ENCODE results near the gene FHDC1.

Gene FHDC1

GRCh38 chr4:153010146-153010545 lies 74.0 kb downstream of the FHDC1 start:
- FAIRE-seq = no peak

- peak; percentile 49 for FAIRE-seq
Observed at GRCh38 chr4:153013202-153013977, 77.3 kb downstream of the FHDC1 start.

GRCh38 chr4:153014460-153014859 lies 78.3 kb downstream of the FHDC1 start:
- no peak for FAIRE-seq

- no peak for FAIRE-seq
Observed at GRCh38 chr4:153016592-153016991, 80.5 kb downstream of the FHDC1 start.

GRCh38 chr4:153018031-153018430 lies 81.9 kb downstream of the FHDC1 start:
- FAIRE-seq = no peak

GRCh38 chr4:153018684-153019083 lies 82.6 kb downstream of the FHDC1 start:
- FAIRE-seq = no peak

- no peak for FAIRE-seq
Observed at GRCh38 chr4:153019906-153020305, 83.8 kb downstream of the FHDC1 start.

- FAIRE-seq = no peak
Observed at GRCh38 chr4:153020457-153020856, 84.3 kb downstream of the FHDC1 start.

GRCh38 chr4:153021276-153021675 lies 85.2 kb downstream of the FHDC1 start:
- FAIRE-seq = no peak

- FAIRE-seq = no peak
Observed at GRCh38 chr4:153022241-153022715, 86.2 kb downstream of the FHDC1 start.

- FAIRE-seq = no peak
Observed at GRCh38 chr4:153023139-153023538, 87.0 kb downstream of the FHDC1 start.

GRCh38 chr4:153023692-153024394 lies 87.7 kb downstream of the FHDC1 start:
- FAIRE-seq = no peak

GRCh38 chr4:153024466-153024865 lies 88.3 kb downstream of the FHDC1 start:
- FAIRE-seq = no peak

GRCh38 chr4:153025406-153025805 lies 89.3 kb downstream of the FHDC1 start:
- FAIRE-seq = no peak

GRCh38 chr4:153026591-153027346 lies 90.6 kb downstream of the FHDC1 start:
- no peak for FAIRE-seq

GRCh38 chr4:153027866-153028265 lies 91.7 kb downstream of the FHDC1 start:
- no peak for FAIRE-seq

GRCh38 chr4:153028535-153028934 lies 92.4 kb downstream of the FHDC1 start:
- no peak for FAIRE-seq

Measured in islet of Langerhans (tissue), 1 donor.